ENCODE measurements around the gene SAG. TPM values are rescaled to one million over a fixed set of nuclear protein-coding genes. Genes with fewer than 3 reads are reported as not detected.

Gene SAG
- total and polyA plus RNA-seq, 2 donors (not counting 3 experiments of a cell fraction or from before 2014, with no cell fraction given), result not detected

DNA sequence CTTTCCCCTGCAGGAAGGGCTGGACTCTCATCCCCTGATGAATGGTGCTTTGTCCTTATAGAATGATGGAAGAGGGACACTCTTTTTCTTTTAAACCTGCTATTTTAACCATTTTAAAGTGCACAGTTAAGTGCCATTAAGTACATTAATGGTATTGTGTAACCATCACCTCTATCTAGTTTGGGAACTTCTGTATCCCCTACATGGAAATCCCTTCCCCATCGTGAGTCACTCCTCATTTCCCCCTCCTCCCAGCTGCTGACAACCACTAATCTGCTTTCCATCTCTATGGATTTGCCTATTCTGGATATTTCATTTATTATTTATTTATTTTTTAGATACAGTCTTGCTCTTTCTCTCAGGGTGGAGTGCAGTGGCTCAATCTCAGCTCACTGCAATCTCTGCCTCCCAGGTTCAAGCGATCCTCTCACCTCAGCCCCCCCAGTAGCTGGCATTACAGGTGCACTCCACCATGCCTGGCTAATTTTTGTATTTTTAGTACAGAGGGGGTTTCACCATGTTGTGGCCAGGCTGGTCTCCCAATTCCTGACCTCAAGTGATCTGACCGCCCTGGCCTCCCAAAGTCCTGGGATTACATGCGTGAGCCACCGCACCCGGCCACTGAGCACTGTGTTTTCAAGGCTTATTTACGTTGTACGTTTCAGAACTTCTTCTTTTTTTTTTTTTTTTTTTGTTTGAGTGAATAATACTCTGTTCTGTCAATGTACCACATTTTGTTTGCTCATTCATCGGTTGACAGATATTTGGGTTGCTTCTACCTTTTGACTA, 62.5 kb downstream of the SAG start:
- H3K79me2 ChIP-seq (ENCODE audit: control insufficient read depth, insufficient read depth, low read length), result no peaks in the 10 kb centered on the region
- intact Hi-C loops (cut with micrococcal nuclease) (no loop called here), dilution Hi-C loops (cut with MboI; ENCODE audit: extremely low pct_ligation_motif_present, low sequenced_read_pairs) (no loop called here)
- H3K36me3 ChIP-seq (ENCODE audit: control insufficient read depth in 2 of 2, extremely low read depth in 1 of 2, insufficient read depth in 2 of 2, low read length in 2 of 2), result no peaks in the 10 kb centered on the region
- FAIRE-seq (no peak), DNase-seq (ENCODE audit: low read depth, low spot score) (no peak)
- ChIA-PET CTCF (interaction anchor here (0.6 to 1.3 kb wide), 3 partner anchors 13 to 73 kb away, joined by 3 read pairs; no protein-coding TSS in a partner anchor), POLR2A (no interaction called here)
- H3K9me3 ChIP-seq (replicated peaks; ENCODE audit: control insufficient read depth, insufficient read depth, low read length), result no peaks in the 10 kb centered on the region
- H3K27ac ChIP-seq (ENCODE audit: insufficient read depth, low read depth, low read length), result no peak overlapping the region
- TF ChIP-seq POLR2A (IDR thresholded peaks at IDR 0.05; ENCODE audit: low read depth, low read length) (no peak), GATA2 (IDR thresholded peaks at IDR 0.05; ENCODE audit: insufficient read depth, insufficient read length, low read depth, low read length) (no peak), FOS (IDR thresholded peaks at IDR 0.05; ENCODE audit: borderline replicate concordance, insufficient read depth, low read length) (no peak), EZH2 (IDR thresholded peaks at IDR 0.05; ENCODE audit: borderline replicate concordance, low read depth, low read length, severe bottlenecking) (no peak), JUN (IDR thresholded peaks at IDR 0.05; ENCODE audit: borderline replicate concordance, insufficient read depth, insufficient read length, low read depth) (no peak), POLR2AphosphoS5 (IDR thresholded peaks at IDR 0.05; ENCODE audit: insufficient read depth, low read depth, low read length) (no peak), CTCF (IDR thresholded peaks at IDR 0.05; ENCODE audit: extremely low read depth in 1 of 2, insufficient read depth in 1 of 2, low read depth in 1 of 2, low read length in 2 of 2) (no peak), MYC (IDR thresholded peaks at IDR 0.05; ENCODE audit: low read depth, low read length) (no peak)
- TF ChIP-seq, protein P1, sequence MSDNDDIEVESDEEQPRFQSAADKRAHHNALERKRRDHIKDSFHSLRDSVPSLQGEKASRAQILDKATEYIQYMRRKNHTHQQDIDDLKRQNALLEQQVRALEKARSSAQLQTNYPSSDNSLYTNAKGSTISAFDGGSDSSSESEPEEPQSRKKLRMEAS (IDR thresholded peaks at IDR 0.05; ENCODE audit: insufficient read depth, insufficient read length), result no peak
- H3K4me3 ChIP-seq (replicated peaks in 1 of 3; ENCODE audit: insufficient read depth in 1 of 3, low read depth in 1 of 3, low read length in 3 of 3), result no peak overlapping the region
- no peak overlapping the region for H3K9ac ChIP-seq (replicated peaks; ENCODE audit: extremely low read depth, insufficient read depth, low read length)
- no peak overlapping the region for H3K4me2 ChIP-seq (ENCODE audit: insufficient read depth, low read length)
- no TSS peak for BruUV-seq (replicated peaks)
- H3K9me1 ChIP-seq (replicated peaks; ENCODE audit: control insufficient read depth, extremely low read depth, insufficient read depth, low read length), result no peaks in the 10 kb centered on the region
- H3K4me1 ChIP-seq (ENCODE audit: control insufficient read depth, extremely low read depth, insufficient read depth, low read length), result no peaks in the 10 kb centered on the region
- no peaks in the 10 kb centered on the region for H3K27me3 ChIP-seq (ENCODE audit: control insufficient read depth in 2 of 2, insufficient read depth in 2 of 2, low read length in 2 of 2)
- no peak overlapping the region for H2AFZ ChIP-seq (ENCODE audit: low read depth, low read length)
- H4K20me1 ChIP-seq (replicated peaks; ENCODE audit: control insufficient read depth, extremely low read depth, insufficient read depth, low read length), result no peaks in the 10 kb centered on the region
